D721Med (cell line): ENCODE data around the gene SECISBP2.
"Not testable (repeated sequence)": the region's sequence is repeated elsewhere in the genome, so short reads cannot be mapped to it uniquely, and the experiment has no call there.

ENCODE experiments used
- DNase-seq: peaks from one replicate; pipeline ENCODE4 v3.0.0; 2011; ENCODE audit warnings: low spot score; ENCODE audit not compliant: insufficient read length
- FAIRE-seq: peaks from 2 replicates; lab custom pipeline; 2011; peaks lifted over from hg19 to GRCh38; lab: Jason Lieb, UNC
- CTCF ChIP-seq: IDR thresholded peaks from 2 replicates; pipeline ENCODE4 v1.5.1; 2012; ENCODE audit warnings: mild to moderate bottlenecking, control low read depth; ENCODE audit not compliant: insufficient read depth; ENCODE audit errors: missing control alignments

SECISBP2 gene

GRCh38 chr9:89278997-89279739, 39.1 kb upstream of the SECISBP2 start:
- peak; percentile 53 for TF ChIP-seq CTCF
- FAIRE-seq (no peak), DNase-seq (no peak)

- DNase-seq = no peak
- no peak for TF ChIP-seq CTCF
- FAIRE-seq = no peak
Measured at GRCh38 chr9:89281106-89281505, 37.2 kb upstream of the SECISBP2 start.

- FAIRE-seq, DNase-seq: not testable (repeated sequence)
Measured at GRCh38 chr9:89282248-89282968, 35.9 kb upstream of the SECISBP2 start.

GRCh38 chr9:89284076-89284475, 34.2 kb upstream of the SECISBP2 start:
- DNase-seq = no peak
- FAIRE-seq = no peak
- no peak for TF ChIP-seq CTCF

- FAIRE-seq = no peak
- DNase-seq = no peak
- no peak for TF ChIP-seq CTCF
Measured at GRCh38 chr9:89291741-89292140, 26.6 kb upstream of the SECISBP2 start.

- no peak for TF ChIP-seq CTCF
Measured at GRCh38 chr9:89293014-89293413, 25.3 kb upstream of the SECISBP2 start.

GRCh38 chr9:89295400-89295799, 22.9 kb upstream of the SECISBP2 start:
- FAIRE-seq (no peak), DNase-seq (no peak)
- no peak for TF ChIP-seq CTCF

More at GRCh38 chr9:89293014-89293413, 25.3 kb upstream of the SECISBP2 start:
- FAIRE-seq (no peak), DNase-seq (no peak)

- not testable (repeated sequence) for FAIRE-seq, DNase-seq
Measured at GRCh38 chr9:89301996-89302395, 16.3 kb upstream of the SECISBP2 start.
